K562 (cell line): Measurements from ENCODE around the gene FITM1. TPM values are rescaled to one million over a fixed set of nuclear protein-coding genes. Genes with fewer than 3 reads are reported as not detected.

ENCODE experiments used
- BCLAF1 ChIP-seq, 2 experiments: fragments of 450-650 bp in 1 of 2; IDR thresholded peaks; 2 replicates each; pipeline ENCODE4 v1.6.1; 2011 to 2017; ENCODE audit warnings: low read depth in 2 of 2, antibody characterized with exemption in 1 of 2, borderline replicate concordance in 1 of 2, low read length in 1 of 2, mild to moderate bottlenecking in 1 of 2, mixed read lengths in 1 of 2; ENCODE audit not compliant: control insufficient read depth in 1 of 2
- ETS2 ChIP-seq: IDR thresholded peaks from 2 replicates; pipeline ENCODE4 v1.6.1; 2016; ENCODE audit warnings: borderline replicate concordance, missing genetic modification characterization, mild to moderate bottlenecking, moderate library complexity, missing compliant biosample characterization; ENCODE audit not compliant: poor library complexity, severe bottlenecking
- FOXA1 ChIP-seq: fragments of 450-650 bp; IDR thresholded peaks from 2 replicates; pipeline ENCODE4 v1.6.1; 2016; ENCODE audit warnings: mild to moderate bottlenecking, borderline replicate concordance
- KHSRP ChIP-seq: fragments of 450-650 bp; IDR thresholded peaks from 2 replicates; pipeline ENCODE4 v1.6.1; 2017
- MIER1 ChIP-seq: fragments of 450-650 bp; IDR thresholded peaks from 2 replicates; pipeline ENCODE4 v1.6.1; 2016; ENCODE audit warnings: antibody characterized with exemption, mild to moderate bottlenecking, low read depth
- NCOA4 ChIP-seq: fragments of 450-650 bp; IDR thresholded peaks from 2 replicates; pipeline ENCODE4 v1.6.1; 2018; ENCODE audit warnings: mild to moderate bottlenecking; ENCODE audit not compliant: partially characterized antibody
- NFXL1 ChIP-seq: fragments of 450-650 bp; formaldehyde crosslinking; IDR thresholded peaks from 2 replicates; pipeline ENCODE4 v1.4.0; 2021; ENCODE audit warnings: mild to moderate bottlenecking
- NFYB ChIP-seq: IDR thresholded peaks from 2 replicates; pipeline ENCODE4 v1.6.1; 2011; ENCODE audit warnings: mild to moderate bottlenecking, moderate library complexity; ENCODE audit not compliant: insufficient read length; ENCODE audit errors: extremely low read depth
- PRDM10 ChIP-seq: fragments of 450-650 bp; IDR thresholded peaks from 2 replicates; pipeline ENCODE4 v1.6.1; 2018; ENCODE audit not compliant: partially characterized antibody
- RFX5 ChIP-seq: IDR thresholded peaks from 2 replicates; pipeline ENCODE4 v1.6.1; 2011; ENCODE audit warnings: low read depth, mild to moderate bottlenecking, improper control_type of control experiment, low read length
- SLC30A9 ChIP-seq: fragments of 250-450 bp; sonication (Bioruptor Pico); IDR thresholded peaks from 2 replicates; pipeline ENCODE4 v1.8.0; 2022; ENCODE audit warnings: mild to moderate bottlenecking, moderate library complexity
- ZNF140 ChIP-seq: fragments of 250-450 bp; sonication (Bioruptor Pico); IDR thresholded peaks from 2 replicates; pipeline ENCODE4 v1.8.0; 2021; ENCODE audit warnings: moderate library complexity, mild to moderate bottlenecking, inconsistent platforms
- ZNF263 ChIP-seq: sonication (generic); formaldehyde crosslinking; IDR thresholded peaks from 2 replicates; pipeline ENCODE4 v1.8.0; 2022; ENCODE audit warnings: mild to moderate bottlenecking, missing genetic modification reagents, borderline replicate concordance
- ZNF436 ChIP-seq: fragments of 250-450, 450-650 bp; sonication (Bioruptor Pico); formaldehyde crosslinking; IDR thresholded peaks from 2 replicates; pipeline ENCODE4 v1.7.0; 2020; ENCODE audit warnings: mild to moderate bottlenecking
- polyA plus RNA-seq, 8 experiments: library from polyadenylated mRNA; depleted of rRNA in 4 of 8; stranded (reverse) in 5 of 8; unstranded in 3 of 8; fragments of >200 nt; fragmentation: Nextera tagmentation in 2 of 8; fragmentation: Illumina TruSeq in 1 of 8; extraction: Ambion mirVana in 2 of 8; extraction: Trizol in 1 of 8; gene quantifications; 2 replicates each; pipeline versions ENCODE4 v1.2.1 to v1.2.3, GENCODE V29; 2011 to 2014; ENCODE audit warnings: inconsistent platforms in 1 of 8, missing spikeins in 1 of 8
- total RNA-seq, 7 experiments: library from RNA; depleted of rRNA in 6 of 7; stranded (reverse); fragments of >200 nt in 6 of 7; fragmentation: Illumina TruSeq in 2 of 7; extraction: Trizol in 2 of 7; gene quantifications; 2 replicates each; pipeline versions ENCODE4 v1.2.1 to v1.2.3, GENCODE V29; 2011 to 2021; ENCODE audit warnings: low replicate concordance in 1 of 7
- TF ChIP-seq, protein P1 (sequence below): sonication (generic); formaldehyde crosslinking; IDR thresholded peaks from 2 replicates; pipeline ENCODE4 v1.8.0; 2022; ENCODE audit warnings: missing genetic modification reagents, mild to moderate bottlenecking, borderline replicate concordance
- TF ChIP-seq, protein P2 (sequence below): sonication (generic); formaldehyde crosslinking; IDR thresholded peaks from 2 replicates; pipeline ENCODE4 v1.8.0; 2022; ENCODE audit warnings: mild to moderate bottlenecking, missing genetic modification reagents

The FITM1 gene
- total and polyA plus RNA-seq, 9 of the 15 experiments (the other 6 are each of a cell fraction or from before 2014, with no cell fraction given), result 0.09 to 0.20 TPM; not detected in 7

DNA sequence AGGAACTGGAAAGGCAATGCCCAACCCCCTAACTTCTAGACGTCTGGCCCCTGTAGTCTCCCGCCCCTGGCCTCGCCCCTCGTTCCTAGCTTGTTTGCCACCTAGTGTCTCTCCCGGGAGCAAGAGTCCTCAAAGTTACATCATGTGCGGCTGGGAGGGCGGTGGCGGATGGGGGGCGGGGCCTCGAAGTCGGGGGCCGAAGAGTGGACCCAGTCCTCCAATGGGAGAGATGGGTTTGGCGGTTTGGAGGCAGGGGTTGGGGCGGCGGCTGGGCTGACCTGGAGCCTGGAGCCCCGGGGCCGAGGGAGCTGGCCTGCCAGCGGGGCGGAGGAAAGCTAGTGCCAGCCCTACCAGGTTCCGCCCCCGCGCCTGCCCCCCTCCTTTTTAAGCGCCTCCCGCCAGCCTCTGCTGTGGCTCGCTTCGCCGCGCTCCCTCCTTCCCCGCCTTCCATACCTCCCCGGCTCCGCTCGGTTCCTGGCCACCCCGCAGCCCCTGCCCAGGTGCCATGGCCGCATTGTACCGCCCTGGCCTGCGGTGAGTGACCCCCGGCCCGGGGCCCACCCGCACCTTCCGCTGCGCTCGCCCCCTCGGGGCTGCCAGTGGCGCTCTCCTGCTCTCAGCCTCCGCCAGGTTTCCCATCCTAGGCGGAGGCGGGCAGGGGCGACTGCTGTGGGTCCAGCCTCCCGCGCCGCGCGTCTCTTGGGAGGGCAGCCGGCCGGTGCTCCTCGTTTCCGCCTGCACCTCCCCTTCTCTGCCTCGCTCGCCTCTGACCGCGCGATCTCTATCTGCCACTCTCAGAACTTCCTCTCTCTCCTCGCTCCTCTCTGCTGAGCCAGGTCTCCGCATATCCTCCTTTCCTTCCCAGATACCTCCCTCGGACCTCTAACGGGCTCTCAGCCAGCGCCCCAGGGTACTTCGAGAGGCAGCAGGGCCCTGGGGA is 36.3 kb upstream of the FITM1 start, which contains the start of gene PCK2 (continued):
- TF ChIP-seq ZNF140, result no peak
- TF ChIP-seq RFX5, result no peak
- no peak for TF ChIP-seq NFYB
- no peak for TF ChIP-seq MIER1
- TF ChIP-seq, protein P1, sequence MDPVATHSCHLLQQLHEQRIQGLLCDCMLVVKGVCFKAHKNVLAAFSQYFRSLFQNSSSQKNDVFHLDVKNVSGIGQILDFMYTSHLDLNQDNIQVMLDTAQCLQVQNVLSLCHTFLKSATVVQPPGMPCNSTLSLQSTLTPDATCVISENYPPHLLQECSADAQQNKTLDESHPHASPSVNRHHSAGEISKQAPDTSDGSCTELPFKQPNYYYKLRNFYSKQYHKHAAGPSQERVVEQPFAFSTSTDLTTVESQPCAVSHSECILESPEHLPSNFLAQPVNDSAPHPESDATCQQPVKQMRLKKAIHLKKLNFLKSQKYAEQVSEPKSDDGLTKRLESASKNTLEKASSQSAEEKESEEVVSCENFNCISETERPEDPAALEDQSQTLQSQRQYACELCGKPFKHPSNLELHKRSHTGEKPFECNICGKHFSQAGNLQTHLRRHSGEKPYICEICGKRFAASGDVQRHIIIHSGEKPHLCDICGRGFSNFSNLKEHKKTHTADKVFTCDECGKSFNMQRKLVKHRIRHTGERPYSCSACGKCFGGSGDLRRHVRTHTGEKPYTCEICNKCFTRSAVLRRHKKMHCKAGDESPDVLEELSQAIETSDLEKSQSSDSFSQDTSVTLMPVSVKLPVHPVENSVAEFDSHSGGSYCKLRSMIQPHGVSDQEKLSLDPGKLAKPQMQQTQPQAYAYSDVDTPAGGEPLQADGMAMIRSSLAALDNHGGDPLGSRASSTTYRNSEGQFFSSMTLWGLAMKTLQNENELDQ (CRISPR knock-in tag), result no peak
- TF ChIP-seq BCLAF1 (IDR thresholded peaks at IDR 0.05; ENCODE audit: borderline replicate concordance in 1 of 2, control insufficient read depth in 1 of 2, low read depth in 2 of 2, low read length in 1 of 2), result no peak
- TF ChIP-seq, protein P2, sequence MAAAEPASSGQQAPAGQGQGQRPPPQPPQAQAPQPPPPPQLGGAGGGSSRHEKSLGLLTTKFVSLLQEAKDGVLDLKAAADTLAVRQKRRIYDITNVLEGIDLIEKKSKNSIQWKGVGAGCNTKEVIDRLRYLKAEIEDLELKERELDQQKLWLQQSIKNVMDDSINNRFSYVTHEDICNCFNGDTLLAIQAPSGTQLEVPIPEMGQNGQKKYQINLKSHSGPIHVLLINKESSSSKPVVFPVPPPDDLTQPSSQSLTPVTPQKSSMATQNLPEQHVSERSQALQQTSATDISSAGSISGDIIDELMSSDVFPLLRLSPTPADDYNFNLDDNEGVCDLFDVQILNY, result no peak
- TF ChIP-seq SLC30A9, result no peak
- no peak for TF ChIP-seq NFXL1 (CRISPR knock-in tag)
- no peak for TF ChIP-seq ZNF436 (CRISPR knock-in tag)
- no peak for TF ChIP-seq KHSRP
- no peak for TF ChIP-seq NCOA4
- TF ChIP-seq ETS2 (tag), result no peak
- peak; percentile 75 for TF ChIP-seq ZNF263 (CRISPR knock-in tag)
- TF ChIP-seq FOXA1, result no peak
- TF ChIP-seq PRDM10, result no peak
